ENCODE data around the gene CLASP1. TPM values are rescaled to one million over a fixed set of nuclear protein-coding genes. Genes with fewer than 3 reads are reported as not detected.

The CLASP1 gene
- total RNA-seq, 1 experiment from 2014 or later = 45.9 TPM

DNA sequence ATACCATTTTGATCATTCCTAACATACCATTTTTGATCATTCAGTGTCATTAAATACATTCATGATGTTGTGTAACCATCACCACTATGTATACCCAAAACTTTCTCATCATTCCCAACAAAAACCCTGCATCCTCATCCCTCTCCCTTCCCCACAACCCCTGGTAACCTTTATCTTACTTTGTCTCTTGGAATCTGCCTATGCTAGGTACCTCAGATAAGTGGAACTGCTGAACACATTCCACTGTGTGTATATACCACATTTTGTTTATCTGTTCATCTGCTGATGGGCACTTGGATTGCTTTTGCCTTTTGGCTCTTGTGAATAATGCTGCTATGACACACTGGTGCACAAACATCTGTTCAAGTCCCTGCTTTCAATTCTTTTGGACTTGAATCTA lies 280.4 kb downstream of the CLASP1 start:
- H3K27me3 ChIP-seq (ENCODE audit: insufficient read depth, low read length) = no peaks in the 10 kb centered on the region
- H3K4me2 ChIP-seq (ENCODE audit: insufficient read depth, insufficient read length, low read length) = no peak overlapping the region
- H3K9me3 ChIP-seq (ENCODE audit: control insufficient read depth, low read depth, low read length) = no peaks in the 10 kb centered on the region
- H2BK120ac ChIP-seq (ENCODE audit: low read depth, low read length, poor library complexity, severe bottlenecking) = no peak overlapping the region
- no peak overlapping the region for H2BK15ac ChIP-seq (ENCODE audit: low read depth, low read length)
- Mint-ChIP-seq H3K27ac (no peak overlapping the region), H3K4me1 (no peaks in the 10 kb centered on the region), H3K27me3 (ENCODE audit: low read depth) (no peaks in the 10 kb centered on the region), H3K9me3 (no peaks in the 10 kb centered on the region), H3K36me3 (ENCODE audit: insufficient read depth in 1 of 3, low read depth in 3 of 3) (peaks cover 25 to 55% (median 29%) of the 10 kb centered on the region in 3 experiments), H3K4me3 (no peak overlapping the region)
- H2BK20ac ChIP-seq (ENCODE audit: low read depth, low read length, poor library complexity, severe bottlenecking) = no peak overlapping the region
- H3K18ac ChIP-seq (ENCODE audit: insufficient read length, low read depth, low read length) = no peak overlapping the region
- no peak overlapping the region for H4K91ac ChIP-seq (ENCODE audit: insufficient read length, low read depth, low read length)
- H3K4me1 ChIP-seq (ENCODE audit: insufficient read depth, low read length) = no peaks in the 10 kb centered on the region
- no peak overlapping the region for H3K23ac ChIP-seq (ENCODE audit: insufficient read length, low read depth, low read length)
- H3K14ac ChIP-seq (ENCODE audit: insufficient read depth, low read length) = no peak overlapping the region
- no peaks in the 10 kb centered on the region for H3K79me1 ChIP-seq (ENCODE audit: insufficient read depth, low read depth, low read length, poor library complexity, severe bottlenecking)
- H3K4ac ChIP-seq (ENCODE audit: low read depth, low read length) = no peak overlapping the region
- no peaks in the 10 kb centered on the region for H3K23me2 ChIP-seq (ENCODE audit: insufficient read length, low read depth, low read length, poor library complexity, severe bottlenecking)
- TF ChIP-seq, protein P1, sequence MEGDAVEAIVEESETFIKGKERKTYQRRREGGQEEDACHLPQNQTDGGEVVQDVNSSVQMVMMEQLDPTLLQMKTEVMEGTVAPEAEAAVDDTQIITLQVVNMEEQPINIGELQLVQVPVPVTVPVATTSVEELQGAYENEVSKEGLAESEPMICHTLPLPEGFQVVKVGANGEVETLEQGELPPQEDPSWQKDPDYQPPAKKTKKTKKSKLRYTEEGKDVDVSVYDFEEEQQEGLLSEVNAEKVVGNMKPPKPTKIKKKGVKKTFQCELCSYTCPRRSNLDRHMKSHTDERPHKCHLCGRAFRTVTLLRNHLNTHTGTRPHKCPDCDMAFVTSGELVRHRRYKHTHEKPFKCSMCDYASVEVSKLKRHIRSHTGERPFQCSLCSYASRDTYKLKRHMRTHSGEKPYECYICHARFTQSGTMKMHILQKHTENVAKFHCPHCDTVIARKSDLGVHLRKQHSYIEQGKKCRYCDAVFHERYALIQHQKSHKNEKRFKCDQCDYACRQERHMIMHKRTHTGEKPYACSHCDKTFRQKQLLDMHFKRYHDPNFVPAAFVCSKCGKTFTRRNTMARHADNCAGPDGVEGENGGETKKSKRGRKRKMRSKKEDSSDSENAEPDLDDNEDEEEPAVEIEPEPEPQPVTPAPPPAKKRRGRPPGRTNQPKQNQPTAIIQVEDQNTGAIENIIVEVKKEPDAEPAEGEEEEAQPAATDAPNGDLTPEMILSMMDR (conservative IDR thresholded peaks at IDR 0.05) = no peak
- H3K27ac ChIP-seq (ENCODE audit: insufficient read length, low read depth, low read length) = no peak overlapping the region
- no peak overlapping the region for H2BK12ac ChIP-seq (ENCODE audit: insufficient read length, low read depth, low read length)
- no peaks in the 10 kb centered on the region for H4K20me1 ChIP-seq (ENCODE audit: control insufficient read depth, insufficient read depth, insufficient read length)
- H4K5ac ChIP-seq (ENCODE audit: insufficient read length, low read depth, low read length) = no peak overlapping the region
- H3K56ac ChIP-seq (ENCODE audit: insufficient read length, low read depth, low read length) = no peak overlapping the region
- no peaks in the 10 kb centered on the region for H3K79me2 ChIP-seq (ENCODE audit: insufficient read depth, low read length)
- DNase-seq = no peak
- no peak overlapping the region for H3K9ac ChIP-seq (ENCODE audit: extremely low read depth, insufficient read length, low read length)
- H2AFZ ChIP-seq (ENCODE audit: low read length) = no peak overlapping the region
- H4K8ac ChIP-seq (replicated peaks; ENCODE audit: insufficient read length, low read depth, low read length) = no peak overlapping the region
- no peak overlapping the region for H2AK5ac ChIP-seq (ENCODE audit: insufficient read length, low read length)
- H3T11ph ChIP-seq (ENCODE audit: low read length) = no peak overlapping the region
- H2BK5ac ChIP-seq (ENCODE audit: insufficient read length, low read length) = no peak overlapping the region

All from H9 (cell line).